Heart right ventricle (tissue), 16 donors: Measurements from ENCODE around the gene SERPINB7. TPM values are rescaled to one million over a fixed set of nuclear protein-coding genes. Genes with fewer than 3 reads are reported as not detected.

Source experiments
- ATAC-seq, 8 donors: fragments of 200-7000 bp; cut with Tn5 transposase; one replicate each; pipeline ENCODE4 v1.9.1; 2020; ENCODE audit warnings: mild to moderate bottlenecking in 8 of 8, moderate library complexity in 8 of 8, moderate number of reproducible peaks in 1 of 8
- DNase-seq, 2 donors: peaks; one replicate each; pipeline ENCODE4 v3.0.0-alpha.2; 2020
- H3K27ac ChIP-seq, 10 donors: fragments of 200-600 bp; sonication (generic) in 2 of 10; one replicate each; pipeline versions ENCODE4 v1.5.0 to v1.8.0; 2020 to 2022; ENCODE audit warnings: mild to moderate bottlenecking in 3 of 10
- H3K27me3 ChIP-seq, 7 donors: fragments of 200-600 bp; one replicate each; pipeline ENCODE4 v1.8.0; 2021 to 2022; ENCODE audit warnings: mild to moderate bottlenecking in 2 of 7
- H3K36me3 ChIP-seq, 9 donors: fragments of 200-600 bp; sonication (generic) in 1 of 9; one replicate each; pipeline versions ENCODE4 v1.5.0 to v1.8.0; 2020 to 2022; ENCODE audit warnings: mild to moderate bottlenecking in 2 of 9
- H3K4me1 ChIP-seq, 9 donors: fragments of 200-600 bp; sonication (generic) in 1 of 9; one replicate each; pipeline versions ENCODE4 v1.5.0 to v1.8.0; 2020 to 2022; ENCODE audit warnings: mild to moderate bottlenecking in 4 of 9
- H3K4me3 ChIP-seq, 10 donors: fragments of 200-600 bp; sonication (generic) in 2 of 10; one replicate each; pipeline versions ENCODE4 v1.5.0 to v1.8.0; 2020 to 2022; ENCODE audit warnings: mild to moderate bottlenecking in 7 of 10, moderate library complexity in 2 of 10
- H3K9me3 ChIP-seq, 11 donors: fragments of 200-600 bp in 10 of 11; sonication (generic) in 2 of 11; one replicate each; pipeline versions ENCODE4 v1.5.0 to v1.8.0; 2013 to 2022; ENCODE audit warnings: mild to moderate bottlenecking in 2 of 11, control low read depth in 1 of 11, moderate library complexity in 1 of 11
- CTCF ChIP-seq, 9 donors: fragments of 200-600 bp; sonication (generic) in 2 of 9; IDR thresholded peaks; one replicate each; pipeline versions ENCODE4 v1.5.0 to v1.8.0; 2021 to 2022; ENCODE audit warnings: antibody characterized with exemption in 9 of 9, mild to moderate bottlenecking in 5 of 9, moderate library complexity in 1 of 9
- WGBS, 2 donors: extraction: QIAGEN DNeasy Blood & Tissue Kit; methylation state at CpG; one replicate each; pipeline ENCODE4 v1.1.7; 2013; ENCODE audit warnings: inconsistent platforms in 1 of 2; 5-methylcytosine and 5-hydroxymethylcytosine counted together
- intact Hi-C, 10 donors: fragments of 100-400 bp; cut with DNase I; formaldehyde crosslinking; loops; one replicate each; pipeline versions ENCODE4 v1.11.1 to v1.14.2; 2022
- polyA plus RNA-seq, 2 donors: library from polyadenylated mRNA; stranded (reverse); fragments of 200-250 nt; gene quantifications; one replicate each; pipeline ENCODE4 v1.2.3, GENCODE V29; 2013
- total RNA-seq, 10 donors: library from RNA; stranded (reverse); fragmentation: NEBNext Ultra II Directional in 3 of 10; extraction: Animal tissue kit (Norgen Biotek cat#: 25700) in 3 of 10; gene quantifications; one replicate each; pipeline versions ENCODE4 v1.2.1 to v1.2.4, GENCODE V29; 2021 to 2023
- donor health status: Arrhythmogenic right ventricular cardiomyopathy.
- donor health status: ischemic (EF 13 %, LVEDD 7.1; RV severe dilation, severe dysfunction).
- donor health status: healthy with polysubstance abuse.
- donor health status: DM: no; HTN: yes; CAD: no.
- donor health status: DM: no; HTN: no; CAD: no.
- donor health status: ischemic (EF 25% LVEDD 6.9; RV normal size, moderate dysfunction).
- donor health status: ischemic (EF 25% LVEDD 5.7; RV mildly dilated, moderate dysfunction).
- donor health status: healthy.
- donor health status: DM: yes; HTN: yes; CAD: no.
- donor health status: Ischemic cardiomyopathy.
- donor health status: ischemic (EF 35%, LVEDD 5.7; RV mildly dilated, moderate dysfunction).
- donor health status: nonischemic (EF 11% LVEDD 7.7; RV severe dilation, severe dysfunction).
- donor health status: DM: yes; HTN: yes; CAD: no.
- donor health status: PGD.
- donor health status: ischemic (EF 29% LVEDD 5.4; RV normal size, mild dysfunction).
- donor health status: nonischemic (EF 23%, LVEDD 6.1; RV moderate dilation, normal function).

The SERPINB7 gene
- total and polyA plus RNA-seq, 12 donors, result not detected

GRCh38 chr18:63828120-63828519 lies 52.9 kb downstream of the SERPINB7 start:
- no peak for DNase-seq
- ATAC-seq, result no peak
- no peak overlapping the region for H3K27ac ChIP-seq
- intact Hi-C loops, result loop anchor here in 2 of 10 donors (10.0 kb wide), 1 partner anchor 107 kb away; no protein-coding TSS in a partner anchor
- H3K4me1 ChIP-seq, result peaks cover 0 to 14% (median 0%) of the 10 kb centered on the region in 9 donors
- H3K27me3 ChIP-seq, result peaks cover 0 to 16% (median 0%) of the 10 kb centered on the region in 7 donors
- TF ChIP-seq CTCF (IDR thresholded peaks at IDR 0.05), result no peak
- no peak overlapping the region for H3K4me3 ChIP-seq
- H3K36me3 ChIP-seq, result no peaks in the 10 kb centered on the region
- H3K9me3 ChIP-seq, result no peaks in the 10 kb centered on the region
- WGBS, 2 donors, result 61 to 64% methylated on average over 3 of the region's 3 CpGs

GRCh38 chr18:63828656-63829055 lies 53.4 kb downstream of the SERPINB7 start:
- intact Hi-C loops, result loop anchor here in 2 of 10 donors (10.0 kb wide), 1 partner anchor 106 kb away; no protein-coding TSS in a partner anchor
- 45 to 47% methylated on average over 1 of the region's 1 CpG for WGBS, 2 donors
- no peak for DNase-seq

GRCh38 chr18:63829886-63830285 lies 54.7 kb downstream of the SERPINB7 start:
- Histone ChIP-seq H3K4me1 (peaks cover 0 to 14% (median 0%) of the 10 kb centered on the region in 9 donors), H3K27me3 (peaks cover 0 to 6% (median 0%) of the 10 kb centered on the region in 7 donors), H3K9me3 (no peaks in the 10 kb centered on the region), H3K27ac (no peak overlapping the region), H3K36me3 (no peaks in the 10 kb centered on the region), H3K4me3 (no peak overlapping the region)
- no peak for TF ChIP-seq CTCF (IDR thresholded peaks at IDR 0.05)
- DNase-seq (no peak), ATAC-seq (no peak)
- intact Hi-C loops, result loop anchor here in 2 of 10 donors (10.0 kb wide), 1 partner anchor 105 kb away; no protein-coding TSS in a partner anchor

More at GRCh38 chr18:63828656-63829055, 53.4 kb downstream of the SERPINB7 start:
- no peak for TF ChIP-seq CTCF (IDR thresholded peaks at IDR 0.05)
- no peak for ATAC-seq
- Histone ChIP-seq H3K27ac (no peak overlapping the region), H3K9me3 (no peaks in the 10 kb centered on the region), H3K4me3 (no peak overlapping the region), H3K27me3 (peaks cover 0 to 13% (median 0%) of the 10 kb centered on the region in 7 donors), H3K4me1 (peaks cover 0 to 14% (median 0%) of the 10 kb centered on the region in 9 donors), H3K36me3 (no peaks in the 10 kb centered on the region)

- Histone ChIP-seq H3K27me3 (peaks cover 0 to 6% (median 0%) of the 10 kb centered on the region in 7 donors), H3K4me3 (no peak overlapping the region), H3K9me3 (no peaks in the 10 kb centered on the region), H3K4me1 (peaks cover 0 to 17% (median 0%) of the 10 kb centered on the region in 9 donors), H3K27ac (no peak overlapping the region), H3K36me3 (no peaks in the 10 kb centered on the region)
- no peak for ATAC-seq
- DNase-seq, result no peak
- intact Hi-C loops, result no loop called here
- WGBS, 2 donors, result 56 to 59% methylated on average over 6 of the region's 6 CpGs
- TF ChIP-seq CTCF (IDR thresholded peaks at IDR 0.05), result no peak
These were observed 56.0 kb downstream of the SERPINB7 start for GRCh38 chr18:63831080-63831788.
